GM21576 (cell line): ENCODE measurements around the gene TBC1D2.
"Not testable (repeated sequence)": the region's sequence is repeated elsewhere in the genome, so short reads cannot be mapped to it uniquely, and the experiment has no call there.

Experiments used
- ATAC-seq: cut with Tn5 transposase; IDR thresholded peaks from one replicate; pipeline ENCODE4 v1.9.1; 2021; ENCODE audit warnings: mild to moderate bottlenecking, moderate library complexity; ENCODE audit not compliant: unreplicated experiment

The TBC1D2 gene

DNA sequence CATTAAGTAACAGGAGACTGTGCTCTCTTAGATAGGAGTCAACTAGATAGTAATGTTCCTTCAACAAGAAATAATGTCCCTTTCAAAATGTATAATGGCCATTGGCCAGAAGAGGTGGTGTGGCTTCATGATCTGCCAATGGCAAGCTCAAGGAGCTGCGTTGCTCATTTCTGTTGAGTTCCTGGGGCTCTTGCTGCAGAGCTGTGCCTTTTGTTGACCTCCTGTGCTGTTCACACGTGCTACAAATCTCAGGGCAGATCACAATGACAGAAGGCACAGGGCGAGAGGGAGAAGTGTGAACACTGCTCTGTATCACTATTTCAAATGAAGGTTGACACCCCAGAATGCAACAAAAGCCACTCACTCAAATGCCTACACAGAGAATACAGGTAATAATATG is 16.0 kb upstream of the TBC1D2 start:
- ATAC-seq: no peak

DNA sequence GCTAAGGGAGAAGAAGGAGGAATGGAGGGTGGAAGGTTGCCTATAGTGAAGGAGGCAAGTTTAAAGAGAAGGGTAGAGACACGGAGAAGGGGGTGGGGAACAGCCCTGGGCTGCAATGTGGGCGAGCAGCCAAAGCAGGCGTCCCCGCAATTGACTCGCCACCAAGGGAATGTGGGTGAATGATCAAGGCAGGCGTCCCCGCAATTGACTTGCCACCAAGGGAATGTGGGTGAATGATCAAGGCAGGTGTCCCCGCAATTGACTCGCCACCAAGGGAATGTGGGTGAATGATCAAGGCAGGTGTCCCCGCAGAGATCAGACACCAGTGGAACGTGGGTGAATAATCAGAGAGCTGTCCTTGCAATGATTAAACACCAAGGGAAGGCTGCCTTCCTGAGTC is 14.8 kb upstream of the TBC1D2 start:
- not testable (repeated sequence) for ATAC-seq

DNA sequence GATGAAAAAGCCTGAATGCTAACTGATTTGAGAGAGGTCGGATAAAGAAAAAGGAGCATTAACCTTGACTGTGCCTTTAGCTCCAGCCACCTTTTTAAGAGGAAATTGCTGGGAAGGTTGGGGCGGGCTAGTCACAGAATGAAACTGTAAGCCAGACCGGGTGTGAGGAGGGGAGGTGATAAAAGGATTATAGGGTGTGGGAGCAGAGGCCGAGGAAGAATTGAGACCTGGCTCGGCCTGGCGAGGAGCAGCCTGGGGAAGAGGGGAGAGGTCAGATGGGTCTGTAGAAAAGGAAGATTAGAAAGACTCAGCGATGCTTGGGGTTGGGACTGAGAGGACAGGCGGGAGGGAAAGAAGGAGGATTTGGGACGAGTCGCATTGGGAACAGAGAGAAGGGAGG is 14.2 kb upstream of the TBC1D2 start:
- ATAC-seq: not testable (repeated sequence)

DNA sequence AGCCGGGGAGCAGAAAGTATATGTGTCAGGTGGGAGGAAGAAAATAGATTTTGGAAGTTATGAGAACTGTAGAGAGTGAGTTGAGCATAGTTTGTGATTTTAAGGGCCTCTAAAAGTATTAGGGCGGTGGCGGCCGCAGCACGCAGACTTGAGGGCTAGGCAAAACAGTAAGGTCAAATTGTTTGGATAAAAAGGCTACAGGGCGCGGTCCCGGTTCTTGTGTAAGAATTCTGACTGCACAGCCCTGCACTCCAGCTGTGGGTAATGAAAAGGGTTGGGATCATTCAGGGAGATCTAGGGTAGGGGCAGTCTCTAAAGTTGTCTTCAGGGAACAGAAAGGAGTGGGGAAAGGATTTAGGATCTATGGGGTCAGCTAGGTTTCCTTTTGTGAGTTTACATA is 12.1 kb upstream of the TBC1D2 start:
- not testable (repeated sequence) for ATAC-seq

DNA sequence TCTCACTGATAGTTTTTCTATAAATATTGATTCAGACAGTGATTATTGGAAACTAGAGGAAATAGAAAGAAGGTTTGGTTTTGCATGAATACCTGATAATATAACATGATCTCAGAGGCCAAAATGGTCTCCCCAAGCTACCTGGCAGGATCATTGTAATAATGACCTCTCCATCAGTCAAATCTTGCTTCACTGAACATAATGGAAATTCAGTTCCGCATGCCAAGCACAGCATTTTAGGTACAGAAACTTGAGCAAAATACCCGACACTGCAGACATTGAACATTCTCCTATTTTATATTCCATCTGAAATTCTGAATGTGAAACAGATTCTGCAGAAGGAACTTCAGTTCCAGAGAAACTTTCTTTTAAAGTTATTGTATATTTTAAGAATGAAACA is 9.1 kb upstream of the TBC1D2 start:
- ATAC-seq: no peak

DNA sequence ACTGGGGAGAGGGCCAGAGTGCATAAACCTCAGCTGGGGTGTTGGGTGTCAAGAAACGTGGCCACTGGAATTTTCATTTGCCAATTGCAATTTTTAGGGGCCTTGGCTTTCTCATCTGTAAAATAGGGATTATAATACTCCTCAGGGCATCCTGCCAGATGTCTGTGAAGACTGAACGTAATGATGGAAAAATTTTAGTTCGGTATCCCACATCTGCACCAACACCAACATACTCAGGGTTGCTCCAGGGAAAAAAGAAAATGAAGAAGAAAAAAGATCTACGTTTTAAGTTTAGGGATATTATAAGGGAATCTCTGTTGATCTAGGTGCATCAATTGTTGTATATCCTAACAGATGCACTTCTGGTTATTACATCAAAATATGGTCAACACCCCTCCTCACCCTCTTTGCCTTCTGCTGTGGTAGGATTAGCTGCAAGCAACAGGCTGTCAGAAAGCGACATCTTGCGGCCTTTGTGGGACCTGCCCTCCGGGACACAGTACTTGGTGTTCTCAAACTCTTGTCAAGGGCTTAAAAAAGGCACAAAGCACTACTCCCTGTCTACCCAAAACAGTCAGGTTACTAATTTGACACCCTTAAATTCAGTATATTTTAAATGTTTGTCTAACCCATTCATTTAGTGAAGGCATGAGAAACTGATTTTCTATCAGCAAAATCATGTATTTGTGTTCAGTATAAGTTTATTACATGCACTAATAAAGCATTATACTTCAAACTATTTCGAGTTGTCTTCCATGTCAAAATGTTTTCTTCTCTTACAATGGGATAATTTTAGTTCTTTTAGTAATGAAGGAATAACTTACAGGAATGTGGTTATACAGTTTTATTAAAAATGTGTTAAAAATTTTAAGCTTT is 8.3 kb upstream of the TBC1D2 start:
- peak; percentile 60 for ATAC-seq

DNA sequence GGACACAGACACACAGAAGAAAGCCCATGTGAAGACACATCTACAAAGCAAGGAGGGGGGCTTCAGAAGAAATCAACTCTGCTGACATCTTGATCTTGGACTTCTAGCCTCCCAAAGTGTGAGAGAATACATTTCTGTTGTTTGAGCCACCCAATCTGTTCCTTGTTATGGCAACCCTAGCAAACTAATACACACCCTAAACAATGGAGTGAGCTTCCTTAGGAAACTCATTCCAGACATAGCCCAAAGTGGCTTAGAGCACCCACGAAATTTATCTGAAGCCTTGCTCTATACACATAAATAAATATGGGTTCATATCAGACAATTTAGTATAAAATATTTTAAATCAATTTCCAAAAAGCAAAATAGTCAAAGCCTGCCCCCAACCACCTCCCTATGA is 7.6 kb upstream of the TBC1D2 start:
- no peak for ATAC-seq

DNA sequence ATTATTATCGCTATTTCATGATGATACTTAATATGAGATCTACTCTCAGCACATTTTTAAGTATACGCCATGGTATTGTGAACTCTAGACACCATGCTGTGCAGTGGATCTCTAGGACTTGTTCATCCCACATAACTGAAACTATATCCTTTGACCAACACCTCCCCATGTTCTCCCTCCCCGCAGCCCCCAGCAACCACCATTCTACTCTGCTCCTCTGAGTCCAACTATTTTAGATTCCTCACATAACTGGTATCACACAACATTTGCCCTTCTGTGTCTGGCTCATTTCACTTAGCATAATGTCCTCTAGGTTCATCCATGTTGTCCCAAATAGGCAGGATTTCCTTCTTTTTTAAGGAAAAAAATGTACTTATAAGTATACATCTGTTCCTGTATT is 6.6 kb upstream of the TBC1D2 start:
- no peak for ATAC-seq

DNA sequence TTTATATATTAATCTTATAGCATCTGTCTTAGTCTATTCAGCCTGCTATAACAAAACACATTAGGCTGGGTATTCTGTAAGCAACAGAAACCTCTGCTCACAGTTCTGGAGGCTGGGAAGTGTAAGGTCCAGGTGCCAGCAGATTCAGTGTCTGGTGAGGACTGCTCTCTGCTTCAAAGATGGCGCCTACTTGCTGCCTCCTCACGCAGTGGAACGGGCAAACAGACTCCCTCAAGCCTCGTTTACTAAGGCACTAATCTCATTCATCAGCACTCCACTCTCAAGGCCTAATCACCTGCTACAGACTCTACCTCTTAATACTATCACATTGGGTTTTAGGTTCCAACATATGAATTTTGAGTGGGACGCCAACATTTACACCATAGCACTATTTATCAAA is 5.2 kb upstream of the TBC1D2 start:
- no peak for ATAC-seq

DNA sequence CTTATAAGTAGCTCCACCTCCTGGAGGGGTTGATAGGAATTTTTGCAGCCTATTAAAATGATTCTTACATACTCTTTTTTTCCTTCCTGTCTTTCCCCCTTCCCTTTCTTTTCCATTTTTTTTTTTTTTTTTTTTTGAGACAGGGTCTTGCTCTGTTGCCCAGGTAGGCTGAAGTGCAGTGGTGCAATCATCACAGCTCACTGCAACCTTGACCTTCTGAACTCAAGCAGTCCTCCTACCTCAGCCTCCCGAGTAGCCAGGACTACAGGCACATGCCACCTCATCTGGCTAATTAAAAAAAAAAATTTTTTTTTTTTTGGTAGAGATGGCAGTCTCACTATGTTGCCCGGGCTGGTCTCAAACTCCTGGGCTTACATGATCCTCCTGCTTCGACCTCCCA is 4.3 kb upstream of the TBC1D2 start:
- no peak for ATAC-seq

DNA sequence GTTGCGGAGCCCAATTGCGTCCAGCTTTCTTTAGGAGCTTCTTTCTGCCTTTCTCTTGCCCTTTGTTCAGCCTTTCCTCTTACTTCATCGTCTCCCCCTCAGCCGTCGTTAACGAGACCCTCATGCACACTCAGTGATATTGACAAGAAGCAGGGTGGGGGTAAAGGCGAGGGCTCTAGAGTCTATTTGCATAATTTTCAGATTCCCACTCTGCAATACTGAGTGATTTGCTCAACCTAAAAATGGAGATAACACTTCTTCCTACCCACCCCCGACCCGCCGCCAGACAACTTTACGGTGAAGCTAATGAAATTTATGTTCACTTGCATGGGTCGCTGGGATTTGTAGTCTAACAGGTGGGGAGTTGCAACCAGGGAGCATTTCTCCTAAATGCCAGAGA is 1.3 kb upstream of the TBC1D2 start:
- no peak for ATAC-seq

DNA sequence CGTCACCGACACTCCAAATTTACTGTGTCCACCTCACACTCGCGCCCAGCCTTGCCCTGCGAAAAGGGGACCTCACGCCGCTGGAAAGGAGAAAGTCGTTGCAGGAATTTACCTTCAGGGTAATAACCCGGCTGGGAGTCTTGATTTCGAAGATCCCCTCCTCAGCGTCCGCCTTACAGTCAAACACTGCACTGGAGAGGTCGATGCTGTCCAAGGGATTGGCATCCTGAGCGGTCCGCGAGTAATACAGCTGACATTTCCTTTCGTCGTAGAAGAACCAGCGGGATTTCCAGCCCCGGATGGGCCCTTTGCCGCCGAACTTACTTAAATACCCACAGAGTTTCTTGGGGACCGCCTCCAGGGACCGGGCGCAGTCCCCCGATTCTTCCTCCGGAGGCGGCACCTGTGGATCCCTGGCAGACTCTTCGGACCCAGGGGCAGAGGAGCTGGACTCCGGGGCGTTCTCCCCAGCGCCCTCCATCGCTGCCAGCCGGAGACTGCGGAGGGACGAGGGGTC is 330 bp downstream of the TBC1D2 start:
- peak; percentile 29 for ATAC-seq

DNA sequence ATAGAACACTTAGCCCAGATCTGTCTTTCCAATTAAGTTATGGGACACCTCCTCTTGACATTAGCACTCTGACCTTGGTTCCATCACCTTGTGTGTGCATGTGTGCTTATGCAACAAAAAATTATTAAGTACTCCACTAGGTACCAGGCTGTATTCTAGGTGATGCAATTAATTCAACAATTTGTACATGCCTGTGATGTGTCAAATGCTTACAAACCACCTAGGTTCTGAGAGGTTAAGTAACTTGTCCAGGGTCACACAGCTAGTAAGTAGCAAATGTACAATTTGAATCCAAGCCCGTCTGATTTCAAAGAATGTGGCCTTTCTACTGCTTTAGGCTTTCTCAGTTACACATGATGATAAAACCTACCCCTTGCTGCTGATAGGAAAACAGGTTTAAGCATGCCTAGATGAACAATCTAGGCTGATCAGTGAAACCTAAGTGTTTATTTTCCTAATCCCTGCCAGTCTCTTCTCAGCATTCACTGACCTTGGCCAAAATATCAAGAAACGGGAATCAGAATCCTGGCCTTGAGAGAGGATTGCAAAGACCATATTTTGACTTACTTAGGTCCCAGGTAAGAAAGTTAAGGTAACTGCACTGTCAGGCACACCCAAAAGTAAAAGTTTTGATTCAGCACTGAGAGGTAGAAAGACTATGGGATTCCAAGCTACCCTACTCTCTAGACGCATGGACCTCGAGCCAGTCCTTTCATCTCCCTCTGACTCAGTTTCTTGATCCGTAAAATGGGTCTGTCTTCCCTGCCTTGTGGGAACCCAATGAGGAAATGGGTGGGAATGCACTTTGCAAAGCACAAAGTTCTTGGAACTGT is 1.0 kb downstream of the TBC1D2 start:
- no peak for ATAC-seq

DNA sequence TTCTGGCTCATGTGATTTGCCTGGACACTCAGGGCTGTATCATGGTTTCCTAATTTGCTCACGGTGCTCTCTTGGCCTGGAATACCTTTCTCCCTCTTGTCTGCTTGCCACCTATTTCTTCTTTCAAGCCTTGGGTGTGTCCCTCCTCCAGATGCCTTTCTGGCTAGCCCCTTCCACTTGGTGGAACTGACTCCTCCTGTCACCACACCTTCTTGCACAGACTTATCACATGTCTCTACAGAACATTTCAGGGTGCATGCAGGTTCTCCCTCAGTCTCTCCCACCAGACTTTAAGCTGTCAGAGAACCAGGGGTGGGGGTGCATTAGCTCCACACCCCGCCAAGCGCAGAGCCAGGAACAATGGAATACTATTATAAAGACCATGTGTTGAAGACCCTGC is 1.9 kb downstream of the TBC1D2 start:
- no peak for ATAC-seq

DNA sequence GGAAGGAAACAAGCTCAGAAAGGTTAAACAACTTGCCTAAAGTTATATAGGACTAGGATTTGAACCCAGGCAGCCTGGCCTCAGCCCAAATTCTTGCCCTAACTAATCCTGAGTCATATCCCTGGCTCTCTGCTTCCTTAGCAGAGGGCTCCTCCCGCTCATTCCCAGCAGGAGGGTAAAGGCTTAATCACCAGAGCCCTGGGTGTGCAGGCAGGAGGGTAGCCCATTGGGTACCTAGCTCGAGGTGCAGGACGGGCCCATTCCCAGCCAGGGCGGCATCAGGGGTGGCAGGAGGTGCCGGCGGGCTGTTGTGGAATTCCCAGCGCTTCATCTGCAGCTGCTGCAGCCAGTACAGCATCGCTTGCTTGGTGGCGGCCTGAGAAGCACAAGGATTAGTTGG is 3.9 kb downstream of the TBC1D2 start:
- ATAC-seq: no peak

DNA sequence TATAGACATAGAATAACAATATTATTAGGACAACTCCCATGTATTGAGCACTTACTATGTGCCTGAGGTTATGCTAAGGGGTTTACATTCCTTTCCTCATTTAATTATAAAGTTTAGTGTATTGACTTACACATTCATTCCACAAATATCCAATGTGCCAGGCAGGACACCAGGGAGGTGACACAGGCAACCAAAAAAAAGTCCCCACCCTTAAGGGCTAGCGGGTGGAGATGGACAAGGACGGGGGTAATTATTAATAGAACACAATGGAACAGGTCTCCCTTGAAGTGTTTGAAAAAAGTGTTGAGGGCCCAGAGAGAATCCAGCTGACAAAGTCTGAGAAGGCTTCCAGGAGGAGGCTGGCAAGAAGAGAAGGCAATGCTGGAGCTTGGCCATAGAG is 5.7 kb downstream of the TBC1D2 start:
- ATAC-seq: no peak

DNA sequence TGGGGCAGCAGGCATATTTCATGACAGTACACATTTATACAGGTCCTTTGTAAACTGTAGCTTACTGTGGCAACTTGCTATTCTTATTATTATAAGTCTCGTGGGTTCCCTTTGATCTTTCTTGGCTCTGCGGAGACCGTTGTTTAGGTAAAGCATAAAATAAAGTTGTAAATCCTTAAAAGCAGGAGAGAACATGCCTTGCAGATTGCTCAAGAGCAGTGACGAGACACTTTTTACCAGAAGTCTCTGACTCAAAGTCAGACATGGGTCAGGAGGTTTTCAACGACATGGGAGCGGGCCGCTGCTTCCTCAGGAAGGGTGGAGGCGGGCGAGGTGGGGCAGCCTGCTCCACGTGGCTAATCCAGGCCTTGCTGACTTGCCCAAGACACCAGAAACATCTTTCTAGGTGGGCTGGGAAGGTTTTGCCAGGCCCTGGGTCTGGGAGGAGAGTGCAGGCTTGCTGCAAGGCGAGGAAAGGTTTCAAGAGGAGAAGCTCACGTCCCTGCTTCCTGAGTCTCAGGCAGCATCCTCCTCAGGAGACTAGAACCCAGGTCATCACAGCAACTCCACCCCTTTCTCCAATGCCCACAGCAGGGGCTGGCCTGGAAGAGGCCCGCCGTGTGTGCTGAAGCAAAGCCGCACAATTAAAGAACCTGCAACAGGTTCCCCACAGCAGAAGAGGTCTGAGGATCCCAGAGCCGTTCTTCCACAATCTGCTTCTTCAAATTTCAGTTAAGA is 6.5 kb downstream of the TBC1D2 start:
- no peak for ATAC-seq

DNA sequence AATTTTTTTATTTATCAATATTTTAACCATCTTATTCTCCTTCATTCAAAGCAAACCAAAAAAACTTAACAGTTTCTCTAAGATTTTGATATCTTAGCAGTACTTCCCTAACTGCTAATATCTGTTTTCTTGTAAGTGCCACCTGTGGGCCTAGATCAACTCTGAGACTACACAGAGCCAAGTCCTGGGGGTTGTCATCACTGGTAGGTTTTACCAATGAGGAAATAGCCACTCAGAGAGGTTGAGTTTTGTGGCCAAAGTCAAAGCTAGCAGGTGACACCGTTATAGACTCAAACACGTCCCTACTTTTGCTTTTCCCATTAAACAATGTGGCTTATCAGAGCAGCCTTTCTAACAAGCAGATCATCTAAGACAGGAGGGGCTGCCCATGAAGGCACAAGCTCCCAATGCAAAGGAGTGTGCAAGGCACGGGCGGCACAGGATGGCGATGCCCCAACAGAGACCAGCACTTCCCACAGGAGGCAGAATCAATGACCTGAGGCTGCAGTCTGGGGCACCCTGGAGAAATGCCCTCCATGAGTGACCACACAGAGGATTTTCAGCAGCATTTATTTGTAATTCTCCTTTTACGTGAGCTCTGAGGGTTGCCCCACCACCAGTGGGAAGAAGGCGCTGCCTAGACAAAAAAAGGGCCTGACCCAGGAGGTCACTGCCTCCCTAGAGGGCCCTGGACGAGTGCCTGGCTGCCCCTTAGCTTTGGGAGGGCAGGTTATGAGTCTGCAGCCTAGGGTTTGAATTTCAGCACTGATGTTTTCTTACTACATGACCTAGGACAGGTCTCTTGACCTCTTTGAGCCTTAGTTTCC is 7.4 kb downstream of the TBC1D2 start:
- no peak for ATAC-seq

DNA sequence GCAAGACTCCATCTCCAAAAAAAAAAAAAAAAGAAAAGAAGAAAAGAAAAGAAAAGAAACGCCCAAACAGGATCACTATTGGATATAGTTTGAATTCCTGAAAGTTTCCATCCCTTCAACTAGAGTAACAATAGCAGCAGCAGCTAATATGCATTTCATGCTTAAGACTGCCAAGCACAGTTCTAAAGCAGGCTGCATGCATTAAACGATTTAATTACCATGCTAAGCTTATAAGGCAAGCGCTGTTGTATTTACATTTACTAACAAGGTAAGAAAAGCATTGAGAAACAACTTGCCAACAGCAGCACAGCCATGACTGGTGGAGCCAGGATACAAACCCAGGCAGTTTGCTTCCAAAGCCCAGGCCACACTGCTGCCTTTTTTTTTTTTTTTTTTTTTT is 13.0 kb downstream of the TBC1D2 start:
- ATAC-seq: no peak
